Lower leg skin (tissue), 3 donors: ENCODE measurements around the gene KRT75.

ENCODE experiments used
- POLR2A ChIP-seq, 2 donors: fragments of 450-650 bp; IDR thresholded peaks; one replicate each; pipeline ENCODE4 v1.6.1; 2016 to 2017; ENCODE audit warnings: antibody characterized with exemption in 2 of 2, mild to moderate bottlenecking in 1 of 2, moderate library complexity in 1 of 2
- TF ChIP-seq, protein P1 (sequence below), 3 donors: fragments of 450-650 bp; IDR thresholded peaks; one replicate each; pipeline ENCODE4 v1.5.1; 2016; ENCODE audit warnings: antibody characterized with exemption in 3 of 3, mild to moderate bottlenecking in 3 of 3, moderate library complexity in 2 of 3

DNA sequence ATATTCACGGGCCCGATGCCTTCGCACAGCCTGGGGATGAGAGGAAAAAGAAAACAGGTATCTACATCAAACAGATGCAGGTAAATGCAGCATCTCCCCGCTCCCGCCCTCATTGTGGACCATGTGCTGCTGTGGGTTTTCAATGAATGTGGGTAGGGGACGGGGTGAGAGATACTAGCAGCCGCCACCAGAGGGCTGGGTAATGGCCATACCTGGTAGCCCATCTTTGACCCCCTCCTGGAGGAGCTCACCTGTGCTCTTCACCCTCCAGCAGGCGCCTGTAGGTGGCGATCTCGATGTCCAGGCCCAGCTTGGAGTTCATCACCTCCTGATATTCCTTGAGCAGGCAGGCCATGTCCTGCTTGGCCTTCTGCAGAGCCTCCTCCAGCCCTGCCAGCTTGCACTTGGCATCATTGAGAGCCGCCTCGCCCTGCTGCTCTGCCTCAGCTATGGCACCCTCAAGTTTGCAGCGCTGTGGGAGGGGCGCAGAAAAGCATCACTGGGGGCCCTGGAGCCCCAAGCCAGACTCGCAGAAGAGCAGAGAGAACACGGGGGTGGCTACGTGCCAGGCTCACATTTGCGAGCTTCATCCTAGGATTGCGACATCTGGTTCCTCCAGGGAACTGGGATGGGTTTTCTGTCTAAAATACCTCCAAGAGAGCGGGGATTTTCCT is 38.3 kb downstream of the KRT75 start:
- TF ChIP-seq, protein P1, sequence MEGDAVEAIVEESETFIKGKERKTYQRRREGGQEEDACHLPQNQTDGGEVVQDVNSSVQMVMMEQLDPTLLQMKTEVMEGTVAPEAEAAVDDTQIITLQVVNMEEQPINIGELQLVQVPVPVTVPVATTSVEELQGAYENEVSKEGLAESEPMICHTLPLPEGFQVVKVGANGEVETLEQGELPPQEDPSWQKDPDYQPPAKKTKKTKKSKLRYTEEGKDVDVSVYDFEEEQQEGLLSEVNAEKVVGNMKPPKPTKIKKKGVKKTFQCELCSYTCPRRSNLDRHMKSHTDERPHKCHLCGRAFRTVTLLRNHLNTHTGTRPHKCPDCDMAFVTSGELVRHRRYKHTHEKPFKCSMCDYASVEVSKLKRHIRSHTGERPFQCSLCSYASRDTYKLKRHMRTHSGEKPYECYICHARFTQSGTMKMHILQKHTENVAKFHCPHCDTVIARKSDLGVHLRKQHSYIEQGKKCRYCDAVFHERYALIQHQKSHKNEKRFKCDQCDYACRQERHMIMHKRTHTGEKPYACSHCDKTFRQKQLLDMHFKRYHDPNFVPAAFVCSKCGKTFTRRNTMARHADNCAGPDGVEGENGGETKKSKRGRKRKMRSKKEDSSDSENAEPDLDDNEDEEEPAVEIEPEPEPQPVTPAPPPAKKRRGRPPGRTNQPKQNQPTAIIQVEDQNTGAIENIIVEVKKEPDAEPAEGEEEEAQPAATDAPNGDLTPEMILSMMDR (IDR thresholded peaks at IDR 0.05), result no peak
- TF ChIP-seq POLR2A (IDR thresholded peaks at IDR 0.05), result no peak
